Duodenal mucosa (tissue), 2 donors: ENCODE results near the gene CACNA2D1.

ENCODE experiments used
- H3K27ac ChIP-seq: one replicate; pipeline ENCODE4 v1.7.0; 2013; ENCODE audit warnings: low read depth, low read length
- H3K27me3 ChIP-seq, 2 donors: one replicate each; pipeline ENCODE4 v1.7.0; 2013; ENCODE audit warnings: low read length in 2 of 2, control low read depth in 1 of 2; ENCODE audit not compliant: insufficient read depth in 2 of 2, control insufficient read depth in 1 of 2
- H3K36me3 ChIP-seq, 2 donors: one replicate each; pipeline ENCODE4 v1.7.0; 2013; ENCODE audit warnings: low read length in 2 of 2, control low read depth in 1 of 2; ENCODE audit not compliant: insufficient read depth in 2 of 2, control insufficient read depth in 1 of 2
- H3K4me1 ChIP-seq, 2 donors: one replicate each; pipeline ENCODE4 v1.7.0; 2013; ENCODE audit warnings: low read length in 2 of 2, control low read depth in 1 of 2; ENCODE audit not compliant: insufficient read depth in 2 of 2, control insufficient read depth in 1 of 2
- H3K4me3 ChIP-seq, 2 donors: one replicate each; pipeline ENCODE4 v1.7.0; 2013; ENCODE audit warnings: low read length in 2 of 2, low read depth in 1 of 2
- H3K9ac ChIP-seq, 2 donors: one replicate each; pipeline ENCODE4 v1.7.0; 2013; ENCODE audit warnings: low read length in 2 of 2, low read depth in 1 of 2
- H3K9me3 ChIP-seq, 2 donors: one replicate each; pipeline ENCODE4 v1.7.0; 2013; ENCODE audit warnings: low read length in 2 of 2, control low read depth in 1 of 2; ENCODE audit not compliant: control insufficient read depth in 1 of 2

Gene CACNA2D1

GRCh38 chr7:82200601-82201000 is 243.0 kb downstream of the CACNA2D1 start:
- Histone ChIP-seq H3K9me3 (no peaks in the 10 kb centered on the region), H3K27ac (no peak overlapping the region), H3K4me1 (no peaks in the 10 kb centered on the region), H3K27me3 (no peaks in the 10 kb centered on the region), H3K36me3 (no peaks in the 10 kb centered on the region), H3K9ac (no peak overlapping the region), H3K4me3 (no peak overlapping the region)

DNA sequence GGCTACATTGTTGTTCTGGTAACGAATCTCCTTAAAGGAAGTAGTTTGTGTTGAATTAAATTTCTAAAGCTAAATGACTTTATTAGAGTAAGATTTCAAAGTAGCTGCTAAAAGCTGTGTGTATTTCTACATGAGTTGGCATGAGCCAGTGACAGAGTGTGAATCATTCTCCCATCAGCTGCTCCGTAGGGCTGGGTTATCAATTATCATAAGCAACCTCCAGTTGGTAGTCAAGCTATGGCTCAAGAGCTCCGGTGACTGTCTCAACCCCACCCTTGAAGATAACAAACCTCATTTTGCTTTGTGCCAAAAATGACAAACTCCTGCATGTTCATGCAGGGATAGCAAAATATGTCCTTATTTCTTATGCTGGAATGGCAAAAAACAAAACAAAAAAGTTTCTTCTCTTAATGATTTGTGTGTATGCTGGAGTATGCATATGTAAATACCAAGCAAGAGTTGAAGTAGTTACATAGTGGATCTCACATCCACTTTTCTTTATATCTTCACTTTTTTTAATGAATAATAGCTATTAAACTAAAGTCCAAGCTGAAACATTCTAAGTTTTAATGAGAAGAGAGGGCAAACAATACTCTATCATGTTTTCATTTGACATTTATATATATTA is 249.4 kb downstream of the CACNA2D1 start:
- Histone ChIP-seq H3K9ac (no peak overlapping the region), H3K27ac (no peak overlapping the region), H3K9me3 (no peaks in the 10 kb centered on the region), H3K36me3 (no peaks in the 10 kb centered on the region), H3K27me3 (no peaks in the 10 kb centered on the region), H3K4me3 (no peak overlapping the region), H3K4me1 (no peaks in the 10 kb centered on the region)

- Histone ChIP-seq H3K9ac (no peak overlapping the region), H3K27me3 (no peaks in the 10 kb centered on the region), H3K4me3 (no peak overlapping the region), H3K27ac (no peak overlapping the region), H3K4me1 (no peaks in the 10 kb centered on the region), H3K9me3 (no peaks in the 10 kb centered on the region), H3K36me3 (no peaks in the 10 kb centered on the region)
These were observed 254.9 kb downstream of the CACNA2D1 start for GRCh38 chr7:82188636-82189035.

- no peak overlapping the region for H3K9ac ChIP-seq
These were observed 258.1 kb downstream of the CACNA2D1 start for GRCh38 chr7:82185443-82185842.

DNA sequence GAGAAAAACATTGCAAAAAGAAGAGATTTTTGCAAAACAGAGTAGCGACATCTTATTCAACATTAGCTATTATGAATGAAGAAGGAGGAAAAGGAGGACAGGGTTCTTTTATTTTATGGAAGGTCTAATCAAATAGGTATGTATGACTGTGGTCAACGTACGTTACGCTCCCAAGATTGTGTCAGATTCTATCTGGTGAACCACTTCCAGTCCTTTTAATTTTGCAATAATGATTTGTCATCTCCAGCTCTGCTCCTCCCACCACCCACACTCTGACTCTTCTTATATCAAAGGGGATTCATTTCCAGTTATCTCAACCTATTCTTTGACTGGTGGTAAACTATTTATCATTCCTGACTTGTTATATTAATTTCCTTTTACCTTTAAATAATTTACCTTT is 259.9 kb downstream of the CACNA2D1 start:
- H3K9me3 ChIP-seq = no peaks in the 10 kb centered on the region
- H3K27me3 ChIP-seq = no peaks in the 10 kb centered on the region
- H3K4me3 ChIP-seq = no peak overlapping the region
- no peak overlapping the region for H3K9ac ChIP-seq
- no peaks in the 10 kb centered on the region for H3K36me3 ChIP-seq
- H3K27ac ChIP-seq = no peak overlapping the region
- no peaks in the 10 kb centered on the region for H3K4me1 ChIP-seq

More at GRCh38 chr7:82185443-82185842, 258.1 kb downstream of the CACNA2D1 start:
- Histone ChIP-seq H3K27ac (no peak overlapping the region), H3K9me3 (no peaks in the 10 kb centered on the region), H3K4me3 (no peak overlapping the region), H3K36me3 (no peaks in the 10 kb centered on the region), H3K4me1 (no peaks in the 10 kb centered on the region), H3K27me3 (no peaks in the 10 kb centered on the region)

GRCh38 chr7:82179311-82179710 is 264.3 kb downstream of the CACNA2D1 start:
- no peaks in the 10 kb centered on the region for H3K9me3 ChIP-seq
- H3K27me3 ChIP-seq = no peaks in the 10 kb centered on the region
- H3K4me1 ChIP-seq = no peaks in the 10 kb centered on the region
- H3K27ac ChIP-seq = no peak overlapping the region
- no peak overlapping the region for H3K4me3 ChIP-seq
- H3K9ac ChIP-seq = no peak overlapping the region
- H3K36me3 ChIP-seq = no peaks in the 10 kb centered on the region

DNA sequence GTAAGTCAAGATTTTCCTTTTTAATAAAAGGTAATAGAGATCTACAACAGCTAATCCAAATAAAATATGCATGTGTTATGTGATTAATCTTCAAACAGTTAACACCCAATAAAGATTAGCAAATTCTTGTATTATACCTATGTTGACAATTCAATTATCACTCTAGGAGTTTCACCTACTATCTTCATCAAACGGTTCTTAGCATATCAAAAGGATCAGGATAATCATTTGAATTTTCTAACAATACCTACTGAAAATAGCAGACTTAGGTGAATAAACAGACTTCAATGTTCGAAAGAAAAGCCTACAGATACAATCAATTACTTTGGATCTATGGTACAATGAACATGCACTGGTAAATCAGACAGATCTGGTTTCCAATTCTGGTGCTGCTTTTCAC is 268.3 kb downstream of the CACNA2D1 start:
- H3K9ac ChIP-seq = no peak overlapping the region
- no peaks in the 10 kb centered on the region for H3K4me1 ChIP-seq
- no peaks in the 10 kb centered on the region for H3K9me3 ChIP-seq
- H3K36me3 ChIP-seq = no peaks in the 10 kb centered on the region
- H3K4me3 ChIP-seq = no peak overlapping the region
- no peaks in the 10 kb centered on the region for H3K27me3 ChIP-seq
- no peak overlapping the region for H3K27ac ChIP-seq

DNA sequence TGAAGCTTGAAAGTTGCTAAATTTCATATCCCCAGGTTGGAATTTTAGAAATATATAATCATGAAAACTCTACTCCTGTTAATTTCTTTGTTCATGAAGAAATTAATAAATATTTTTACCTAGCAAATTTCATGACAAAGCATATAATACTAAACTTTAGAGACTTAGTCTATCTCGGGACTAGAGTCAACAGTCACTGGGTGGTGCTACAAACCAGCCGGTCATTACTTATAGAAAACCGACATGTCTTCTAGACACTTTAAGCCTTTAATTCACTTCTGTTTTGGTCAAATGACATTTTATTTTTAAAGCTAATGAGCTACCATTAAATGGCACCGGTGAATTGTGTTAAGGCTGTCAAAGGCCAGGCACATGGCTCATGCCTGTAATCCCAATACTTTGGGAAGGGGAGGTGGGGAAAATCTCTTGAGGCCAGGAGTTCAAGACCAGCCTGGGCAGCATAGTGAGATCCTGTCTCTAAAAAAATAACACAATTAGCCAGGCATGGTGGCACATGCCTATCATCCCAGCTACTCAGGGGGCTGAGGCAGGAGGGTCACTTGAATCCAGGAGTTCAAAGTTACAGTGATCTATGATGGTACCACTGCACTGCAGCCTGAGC is 270.1 kb downstream of the CACNA2D1 start:
- no peak overlapping the region for H3K27ac ChIP-seq
- H3K27me3 ChIP-seq = no peaks in the 10 kb centered on the region
- H3K36me3 ChIP-seq = no peaks in the 10 kb centered on the region
- no peak overlapping the region for H3K9ac ChIP-seq
- H3K4me3 ChIP-seq = no peak overlapping the region
- no peaks in the 10 kb centered on the region for H3K9me3 ChIP-seq
- no peaks in the 10 kb centered on the region for H3K4me1 ChIP-seq

GRCh38 chr7:82172881-82173280 is 270.7 kb downstream of the CACNA2D1 start:
- no peak overlapping the region for H3K4me3 ChIP-seq
- H3K27ac ChIP-seq = no peak overlapping the region
- no peaks in the 10 kb centered on the region for H3K36me3 ChIP-seq
- no peaks in the 10 kb centered on the region for H3K9me3 ChIP-seq
- no peaks in the 10 kb centered on the region for H3K4me1 ChIP-seq
- no peaks in the 10 kb centered on the region for H3K27me3 ChIP-seq
- no peak overlapping the region for H3K9ac ChIP-seq

DNA sequence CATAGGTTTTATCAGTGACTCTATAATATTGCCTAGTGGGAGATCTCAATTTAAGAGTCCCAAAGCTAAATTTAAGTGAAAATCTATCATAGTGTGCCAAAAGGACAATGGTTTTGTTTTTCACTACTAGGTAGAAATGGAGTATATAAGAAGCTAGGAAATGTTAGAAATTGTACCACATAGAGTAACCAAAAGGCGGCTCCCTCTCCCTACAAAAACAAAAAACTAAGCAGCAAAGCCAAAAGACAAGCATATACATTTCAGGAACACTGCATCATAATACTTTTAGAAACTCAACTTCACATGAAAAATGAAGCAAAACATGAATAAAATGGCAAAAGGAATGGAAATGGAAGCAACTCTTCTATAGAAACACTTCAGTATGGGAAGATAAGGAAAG is 271.6 kb downstream of the CACNA2D1 start:
- Histone ChIP-seq H3K27ac (no peak overlapping the region), H3K4me3 (no peak overlapping the region), H3K9ac (no peak overlapping the region), H3K9me3 (no peaks in the 10 kb centered on the region), H3K27me3 (no peaks in the 10 kb centered on the region), H3K36me3 (no peaks in the 10 kb centered on the region), H3K4me1 (no peaks in the 10 kb centered on the region)
